ENCODE measurements around the gene ALDH1L1. TPM values are rescaled to one million over a fixed set of nuclear protein-coding genes. Genes with fewer than 3 reads are reported as not detected.
A peak's percentile ranks its signal among the peaks of the same experiment; 100 is the strongest.

The ALDH1L1 gene
- total and polyA plus RNA-seq, 9 of the 15 experiments (the other 6 are each of a cell fraction or from before 2014, with no cell fraction given): 0.06 to 1.9 (median 0.57) TPM; not detected in 1

GRCh38 chr3:126197854-126198584 is 17.6 kb upstream of the ALDH1L1 start (continued):
- TF ChIP-seq ZBTB33 (CRISPR knock-in tag; IDR thresholded peaks at IDR 0.05) (no peak), POLR2H (tag; IDR thresholded peaks at IDR 0.05; ENCODE audit: low read depth) (peak; percentile 70), C11orf30 (IDR thresholded peaks at IDR 0.05; ENCODE audit: low read depth) (peak; percentile 65; the same call in 1 of the 2 replicates), ETV1 (tag; conservative IDR thresholded peaks at IDR 0.05; ENCODE audit: low read depth) (peak; percentile 49; the same call in 1 of the 2 replicates), FOXJ2 (tag; IDR thresholded peaks at IDR 0.05) (0 out of 2 replicates have a peak, but pooled peaks have one; percentile 10), RCOR1 (IDR thresholded peaks at IDR 0.05; ENCODE audit: borderline replicate concordance in 1 of 2, low read depth in 2 of 2, low read length in 2 of 2) (peak in 1 of 2 experiments; percentile 55; a peak in 2 of 4 replicates), SPI1 (IDR thresholded peaks at IDR 0.05; ENCODE audit: borderline replicate concordance, low read depth, low read length) (peak; percentile 63; the same call in 1 of the 2 replicates), HMBOX1 (IDR thresholded peaks at IDR 0.05) (peak; percentile 48), MYBL2 (IDR thresholded peaks at IDR 0.05; ENCODE audit: low read depth) (peak; percentile 37; the same call in 1 of the 2 replicates), MYBL2 (CRISPR knock-in tag; IDR thresholded peaks at IDR 0.05; ENCODE audit: borderline replicate concordance) (no peak), RAD21 (CRISPR knock-in tag; conservative IDR thresholded peaks at IDR 0.05 in 1 of 2, IDR thresholded peaks at IDR 0.05 in 1 of 2) (peak; percentile 50 to 56), PBX2 (CRISPR knock-in tag; IDR thresholded peaks at IDR 0.05; ENCODE audit: low read depth) (no peak), PBX2 (tag; conservative IDR thresholded peaks at IDR 0.05; ENCODE audit: low read depth) (peak; percentile 75), ZNF445 (CRISPR knock-in tag; IDR thresholded peaks at IDR 0.05; ENCODE audit: low read depth) (no peak), ATF1 (CRISPR knock-in tag; IDR thresholded peaks at IDR 0.05) (no peak), ATF1 (tag; IDR thresholded peaks at IDR 0.05) (0 out of 2 replicates have a peak, but pooled peaks have one; percentile 34), MEIS2 (IDR thresholded peaks at IDR 0.05; ENCODE audit: partially characterized antibody) (peak; percentile 56), ESRRA (IDR thresholded peaks at IDR 0.05; ENCODE audit: borderline replicate concordance, low read depth) (peak; percentile 44), ERF (CRISPR knock-in tag; IDR thresholded peaks at IDR 0.05) (no peak), GATAD2B (IDR thresholded peaks at IDR 0.05; ENCODE audit: borderline replicate concordance) (no peak)
